GM19372 (cell line): ENCODE measurements around the gene TTC28.

Source experiments
- ATAC-seq: cut with Tn5 transposase; IDR thresholded peaks from one replicate; pipeline ENCODE4 v1.9.1; 2021; ENCODE audit warnings: mild to moderate bottlenecking, low read depth, moderate library complexity; ENCODE audit not compliant: unreplicated experiment

The TTC28 gene

DNA sequence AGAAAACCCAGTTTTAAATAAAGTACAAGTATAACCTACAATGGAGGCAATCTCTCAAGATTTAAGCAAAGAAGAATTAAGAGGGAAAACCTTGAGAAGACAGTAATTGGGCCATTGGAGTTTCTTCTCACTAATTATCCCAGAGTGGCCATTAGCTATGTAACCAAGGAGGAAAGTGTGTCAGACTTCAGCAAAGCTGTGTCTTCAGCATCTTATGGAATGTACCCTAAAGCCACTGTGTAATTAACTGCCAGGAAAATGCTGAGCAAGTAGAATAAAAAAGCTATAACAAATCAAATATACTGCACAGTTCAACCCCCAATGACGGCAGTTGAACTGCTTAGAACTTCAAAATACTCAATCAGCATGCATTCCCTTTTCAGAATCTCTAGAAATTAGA is 261.6 kb downstream of the TTC28 start:
- ATAC-seq: no peak

DNA sequence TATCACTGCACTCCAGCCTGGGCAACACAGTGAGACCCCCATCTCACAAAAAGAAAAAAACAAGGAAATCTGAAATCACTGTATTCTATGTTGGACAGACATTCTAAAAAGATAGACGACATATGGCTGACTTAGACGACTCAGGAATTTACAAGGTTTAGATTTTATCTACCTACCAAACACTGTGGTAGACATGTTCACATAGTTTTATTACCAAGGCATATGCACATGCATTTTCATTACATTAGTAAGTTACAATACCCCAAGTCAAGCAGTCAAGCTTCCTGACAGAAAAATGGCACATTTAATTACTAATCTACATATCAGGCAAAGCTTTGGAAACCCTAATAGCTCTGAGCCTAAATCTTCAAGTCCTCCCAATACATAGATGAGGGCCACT is 262.2 kb downstream of the TTC28 start:
- no peak for ATAC-seq

- ATAC-seq: no peak
Observed at GRCh38 chr22:28414913-28415312, 264.7 kb downstream of the TTC28 start.

- ATAC-seq: no peak
Observed at GRCh38 chr22:28413612-28414399, 265.8 kb downstream of the TTC28 start.

DNA sequence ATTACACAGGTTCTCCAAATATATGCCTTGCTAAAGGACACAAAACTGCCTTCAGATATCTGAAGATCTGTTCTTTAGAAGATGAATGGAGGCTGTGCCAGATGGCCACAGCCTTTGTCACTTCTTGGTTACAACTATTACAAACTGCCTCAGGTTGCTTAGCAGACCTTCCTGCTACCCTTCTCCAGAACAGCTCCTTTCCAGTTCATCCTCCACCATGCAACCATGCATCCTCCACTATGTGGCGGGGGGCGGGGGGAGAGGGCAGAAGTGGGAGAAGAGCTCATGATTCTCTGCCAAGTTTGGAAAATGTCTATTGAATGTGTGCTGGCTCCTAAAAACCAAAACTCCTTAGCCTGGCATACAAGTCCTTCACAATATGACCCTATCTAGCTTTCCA is 267.5 kb downstream of the TTC28 start:
- ATAC-seq: no peak

DNA sequence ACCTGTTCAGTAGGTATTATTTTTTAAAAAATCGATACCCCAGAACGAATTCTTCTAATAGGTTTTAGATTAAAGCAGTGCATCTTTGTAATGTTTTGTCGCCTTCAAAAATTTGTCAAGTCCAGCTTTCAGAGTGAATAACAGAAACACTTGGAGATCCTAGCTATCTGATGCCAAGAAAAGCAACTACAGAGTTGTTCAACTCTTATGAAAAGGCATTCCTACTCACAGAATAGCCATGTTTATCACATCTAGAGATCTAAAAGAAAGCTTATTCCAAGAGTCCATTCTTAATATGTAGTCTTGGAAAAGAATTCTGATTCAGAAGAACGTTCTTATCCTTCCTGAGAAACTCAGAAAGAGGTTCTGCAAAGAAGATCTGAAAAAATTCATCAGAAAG is 268.5 kb downstream of the TTC28 start:
- no peak for ATAC-seq

GRCh38 chr22:28410050-28410816 is 269.4 kb downstream of the TTC28 start:
- ATAC-seq: no peak

- ATAC-seq: no peak
Observed at GRCh38 chr22:28408709-28409108, 270.9 kb downstream of the TTC28 start.

GRCh38 chr22:28407645-28408044 is 272.0 kb downstream of the TTC28 start:
- ATAC-seq: no peak

DNA sequence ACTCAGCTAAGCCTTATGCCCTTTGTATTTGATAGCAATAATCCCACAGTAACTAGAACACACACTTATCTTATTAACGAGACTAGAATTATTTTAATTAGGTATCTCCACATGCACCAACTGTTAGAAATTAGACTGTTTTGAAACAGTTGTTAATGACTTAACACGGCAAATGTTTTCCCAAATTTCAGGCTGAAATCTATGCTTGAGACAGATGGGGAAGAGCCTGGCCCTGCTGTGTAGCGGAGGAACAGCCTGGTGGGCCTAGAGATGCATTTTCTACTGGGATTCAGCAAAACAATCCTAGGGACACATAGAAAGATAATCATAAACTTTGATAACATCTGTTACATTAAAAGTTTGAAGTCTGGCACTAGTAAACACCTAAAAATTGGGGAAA is 273.4 kb downstream of the TTC28 start:
- no peak for ATAC-seq

GRCh38 chr22:28405588-28405987 is 274.1 kb downstream of the TTC28 start:
- no peak for ATAC-seq

DNA sequence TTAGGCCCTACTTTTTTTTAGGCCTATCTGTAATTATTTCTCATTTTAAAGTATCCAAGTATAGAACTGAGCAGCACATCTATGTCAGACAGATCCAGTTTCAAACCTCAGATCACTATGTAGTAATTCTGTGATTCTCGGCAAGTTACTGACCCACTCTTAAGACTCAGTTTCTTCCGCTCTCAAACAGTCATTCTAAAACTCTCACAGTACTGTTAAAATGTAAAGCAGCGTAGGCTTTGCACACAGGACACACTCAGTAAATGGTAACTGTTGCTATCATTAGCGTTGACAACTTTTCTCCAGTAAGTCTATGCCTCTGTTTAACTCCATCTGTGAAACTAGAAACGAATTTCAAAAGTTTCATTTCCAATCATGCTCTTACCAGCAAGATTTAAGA is 277.1 kb downstream of the TTC28 start:
- ATAC-seq: no peak

DNA sequence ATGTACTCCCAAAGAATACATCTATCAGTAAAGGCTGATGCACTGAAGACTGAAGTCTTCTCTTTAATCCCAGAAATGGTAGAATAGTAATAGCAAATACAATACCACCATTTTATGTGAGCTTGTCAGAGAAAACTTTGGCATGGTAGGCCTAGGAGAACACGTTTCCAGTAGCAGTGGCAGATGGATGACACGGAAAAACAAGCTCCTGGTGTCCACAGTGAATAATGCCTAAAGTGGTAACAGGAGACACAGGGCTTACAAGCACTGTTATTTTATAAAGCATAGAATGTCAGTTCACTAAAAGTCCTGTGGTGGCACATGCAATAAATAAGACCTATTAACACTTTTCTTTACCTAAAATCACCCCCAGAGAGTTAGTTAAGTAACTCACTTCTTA is 277.6 kb downstream of the TTC28 start:
- ATAC-seq: no peak

- ATAC-seq: no peak
Observed at GRCh38 chr22:28398981-28399380, 280.7 kb downstream of the TTC28 start.

GRCh38 chr22:28398355-28398754 is 281.3 kb downstream of the TTC28 start:
- ATAC-seq: no peak

GRCh38 chr22:28397306-28397705 is 282.3 kb downstream of the TTC28 start:
- no peak for ATAC-seq

- no peak for ATAC-seq
Observed at GRCh38 chr22:28395920-28396753, 283.5 kb downstream of the TTC28 start.

- no peak for ATAC-seq
Observed at GRCh38 chr22:28395520-28395919, 284.1 kb downstream of the TTC28 start.

DNA sequence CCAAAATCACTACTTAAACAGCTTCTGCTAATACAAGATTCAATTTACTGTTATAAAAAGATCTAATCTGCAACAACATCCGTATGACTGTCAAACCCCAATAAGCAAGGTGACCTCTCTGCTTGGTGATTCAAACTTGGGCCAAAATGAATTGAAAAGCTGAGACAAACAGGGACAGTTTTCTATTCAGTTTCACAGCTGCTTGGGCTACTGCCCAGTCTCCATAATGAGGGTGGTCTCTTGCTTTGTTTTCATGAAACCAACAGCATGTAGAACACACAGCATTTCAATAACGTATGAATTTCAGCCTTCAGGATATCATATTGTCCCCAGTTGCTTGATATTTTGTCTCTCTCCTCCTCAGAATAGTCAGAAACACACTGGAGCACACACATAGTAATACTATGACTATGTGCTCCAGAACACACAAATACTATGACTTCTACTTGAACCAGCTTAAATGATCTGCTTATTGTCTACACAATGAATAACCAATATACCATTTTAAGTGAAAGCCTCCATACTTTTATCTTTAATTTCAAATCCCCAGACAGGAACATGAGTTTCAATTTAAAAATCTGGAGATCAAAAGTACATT is 285.0 kb downstream of the TTC28 start:
- ATAC-seq: no peak

DNA sequence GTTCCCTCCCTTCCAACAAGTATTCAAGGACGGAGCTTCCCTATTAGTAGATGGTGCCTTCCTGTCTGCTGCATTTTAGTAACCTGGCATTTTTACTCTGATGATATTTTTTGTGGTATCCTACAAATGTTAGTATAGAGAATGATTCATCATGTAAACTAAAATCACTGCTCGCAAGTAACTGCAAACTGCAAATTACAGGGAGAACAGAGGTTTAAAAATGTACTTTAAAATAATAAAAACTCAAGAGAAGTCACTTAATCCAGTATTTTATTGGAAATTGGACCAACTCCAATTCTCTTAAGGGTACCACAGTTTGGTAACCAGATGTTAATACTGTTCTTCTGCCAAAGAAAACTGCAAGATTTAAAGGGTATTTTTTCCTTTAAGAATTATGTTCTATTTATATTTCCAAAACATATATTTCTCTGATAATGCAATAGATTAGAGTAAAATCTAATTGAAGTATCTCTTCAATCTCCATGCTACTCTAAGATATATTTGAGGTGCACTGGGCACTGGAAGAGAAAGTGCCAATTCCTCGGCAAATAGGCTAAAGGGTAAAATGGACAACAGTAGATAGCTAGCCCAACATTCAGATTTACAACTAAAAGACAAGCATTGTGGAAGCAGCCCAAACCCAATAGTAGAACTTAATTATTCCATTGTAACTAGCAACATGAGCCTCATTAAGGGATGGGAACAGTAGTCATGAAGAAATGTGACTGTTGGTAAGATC is 298.0 kb downstream of the TTC28 start:
- no peak for ATAC-seq
